GM19397 (cell line): ENCODE data around the gene MAP1LC3B.
"Not testable (repeated sequence)": the region's sequence is repeated elsewhere in the genome, so short reads cannot be mapped to it uniquely, and the experiment has no call there.

ENCODE experiments used
- ATAC-seq: cut with Tn5 transposase; IDR thresholded peaks from one replicate; pipeline ENCODE4 v1.9.1; 2021; ENCODE audit warnings: mild to moderate bottlenecking, moderate library complexity; ENCODE audit not compliant: unreplicated experiment

Gene MAP1LC3B

DNA sequence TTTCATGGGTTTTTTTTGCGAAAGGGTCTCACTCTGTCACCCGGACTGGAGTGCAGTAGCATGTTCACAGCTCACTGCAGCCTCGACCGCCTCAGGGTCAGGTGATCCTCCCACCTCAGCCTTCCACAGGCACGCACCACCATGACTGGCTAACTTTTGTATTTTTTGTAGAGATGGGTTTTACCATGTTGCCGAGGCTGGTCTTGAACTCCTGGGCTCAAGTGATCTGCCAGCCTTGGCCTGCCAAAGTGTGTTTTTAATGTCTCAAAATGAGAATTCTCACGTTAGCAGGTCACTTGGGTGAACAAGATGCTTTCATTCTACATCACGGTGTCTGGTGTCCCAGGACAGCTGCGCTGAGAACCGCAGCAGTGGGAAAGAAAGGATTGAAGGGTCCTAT is 11.7 kb upstream of the MAP1LC3B start:
- ATAC-seq: no peak

GRCh38 chr16:87380881-87381280 is 11.3 kb upstream of the MAP1LC3B start:
- no peak for ATAC-seq

DNA sequence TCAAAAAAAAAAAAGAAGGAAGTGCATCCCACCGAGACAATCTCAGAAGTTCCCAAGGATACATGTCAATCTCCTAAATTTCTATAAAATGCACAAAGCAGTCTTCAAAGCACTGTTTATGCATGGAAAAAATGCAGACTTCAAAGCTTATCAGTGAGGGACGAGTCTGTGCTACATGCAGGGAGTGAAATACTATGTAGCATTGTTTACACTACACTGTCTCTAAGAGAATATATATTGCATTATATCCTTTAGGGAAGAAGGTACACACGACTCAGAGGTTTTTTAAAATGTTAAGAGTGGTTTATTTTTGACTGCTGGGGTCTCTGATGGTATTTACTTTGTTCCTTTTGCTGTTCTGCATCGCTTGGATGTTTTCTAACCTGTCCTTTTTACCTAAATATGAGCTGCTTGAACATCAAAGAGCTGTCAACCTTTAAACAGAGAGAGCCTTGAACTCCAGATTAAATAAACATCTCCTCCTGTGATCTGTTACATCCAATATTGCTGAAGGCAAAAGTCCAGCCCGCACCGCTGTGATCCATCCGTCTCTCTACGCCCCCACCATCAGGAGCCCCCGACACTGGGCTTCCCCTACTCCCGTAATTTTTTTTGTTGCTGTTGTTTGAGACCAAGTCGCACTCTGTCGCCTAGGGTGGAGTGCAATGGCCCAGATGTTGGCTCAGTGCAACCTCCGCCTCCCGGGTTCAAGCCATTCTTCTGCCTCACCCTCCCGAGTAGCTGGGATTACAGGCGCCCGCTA is 9.9 kb upstream of the MAP1LC3B start:
- no peak for ATAC-seq

DNA sequence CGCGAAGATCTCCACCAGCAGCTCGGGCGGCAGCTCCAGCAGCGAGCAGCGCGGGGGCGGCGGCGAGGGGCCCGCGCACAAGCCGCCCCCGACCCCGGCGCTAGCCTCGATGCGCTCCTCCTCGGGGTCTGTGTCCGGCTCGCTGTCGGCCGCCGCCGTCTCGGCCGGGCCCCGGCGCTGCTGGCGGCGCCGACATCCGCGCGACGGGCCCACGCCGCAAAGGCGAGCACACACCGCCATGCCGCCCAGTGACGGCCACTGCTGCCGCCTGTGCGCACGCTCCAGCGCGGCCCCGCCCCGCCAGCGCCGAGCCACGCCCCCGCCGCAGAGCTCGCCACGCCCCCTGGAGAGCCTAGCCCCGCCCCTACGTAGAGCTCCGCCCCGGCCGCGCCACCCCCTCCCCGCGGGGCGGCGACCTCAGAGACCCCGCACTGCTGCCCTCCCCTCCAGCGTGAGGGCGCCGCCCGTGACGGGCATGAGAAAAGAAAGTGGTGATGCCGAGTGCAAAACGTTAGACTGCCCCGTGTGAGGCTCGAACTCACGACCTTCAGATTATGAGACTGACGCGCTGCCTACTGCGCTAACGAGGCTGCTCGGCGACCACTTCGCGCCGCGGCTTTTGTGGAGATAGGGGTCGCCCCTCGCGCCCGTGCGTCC is 8.5 kb upstream of the MAP1LC3B start, which contains the start of gene FBXO31:
TSS of gene FBXO31 (minus strand) at position 272 of the 657 bp plus-strand sequence. CDS start at position 240, 32 bp downstream.
- peak; percentile 56 for ATAC-seq

GRCh38 chr16:87384162-87384874 is 7.8 kb upstream of the MAP1LC3B start:
- peak; percentile 8 for ATAC-seq

GRCh38 chr16:87384875-87385167 is 7.3 kb upstream of the MAP1LC3B start:
- ATAC-seq: not testable (repeated sequence)

GRCh38 chr16:87387942-87388817 is 4.0 kb upstream of the MAP1LC3B start:
- ATAC-seq: peak; percentile 40

- ATAC-seq: no peak
Observed at GRCh38 chr16:87388818-87389134, 3.4 kb upstream of the MAP1LC3B start.

DNA sequence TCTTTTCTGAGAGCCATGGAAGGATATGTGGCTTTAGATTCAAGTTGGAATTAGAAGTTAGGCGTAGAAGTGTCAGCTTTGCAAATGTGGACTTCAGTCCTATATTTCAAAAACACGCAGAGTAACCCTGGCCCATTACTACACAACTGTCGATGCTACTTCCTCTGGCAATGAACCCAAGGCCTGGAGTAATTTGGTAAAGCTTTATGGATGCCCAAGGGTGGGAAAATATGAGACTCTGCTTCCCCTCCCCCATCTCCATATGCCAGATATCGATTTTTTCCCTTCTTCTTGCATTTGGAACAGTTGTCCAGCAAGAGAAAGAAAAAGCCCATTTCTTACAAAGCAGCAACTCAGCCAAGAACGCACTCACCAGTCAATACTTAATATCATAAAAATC is 2.9 kb upstream of the MAP1LC3B start:
- no peak for ATAC-seq

DNA sequence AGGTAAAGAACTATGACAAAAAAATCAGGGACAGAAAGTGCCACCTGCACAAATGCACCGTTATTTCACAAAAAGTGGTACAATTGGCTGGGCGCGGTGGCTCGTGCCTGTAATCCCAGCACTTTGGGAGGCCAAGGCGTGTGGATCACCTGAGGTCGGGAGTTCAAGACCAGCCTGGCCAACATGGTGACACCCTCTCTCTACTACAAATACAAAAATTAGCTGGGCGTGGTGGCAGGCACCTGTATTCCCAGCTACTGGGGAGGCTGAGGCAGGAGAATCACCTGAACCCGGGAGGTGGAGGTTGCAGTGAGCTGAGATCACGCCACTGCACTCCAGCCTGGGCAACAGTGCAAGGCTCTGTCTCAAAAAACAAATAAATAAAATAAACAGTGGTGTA is 2.2 kb upstream of the MAP1LC3B start:
- ATAC-seq: not testable (repeated sequence)

GRCh38 chr16:87390641-87391323 is 1.4 kb upstream of the MAP1LC3B start:
- ATAC-seq: no peak

- no peak for ATAC-seq
Observed at GRCh38 chr16:87391324-87391949, 699 bp upstream of the MAP1LC3B start.

- ATAC-seq: no peak
Observed at GRCh38 chr16:87392821-87393679, 914 bp downstream of the MAP1LC3B start.

DNA sequence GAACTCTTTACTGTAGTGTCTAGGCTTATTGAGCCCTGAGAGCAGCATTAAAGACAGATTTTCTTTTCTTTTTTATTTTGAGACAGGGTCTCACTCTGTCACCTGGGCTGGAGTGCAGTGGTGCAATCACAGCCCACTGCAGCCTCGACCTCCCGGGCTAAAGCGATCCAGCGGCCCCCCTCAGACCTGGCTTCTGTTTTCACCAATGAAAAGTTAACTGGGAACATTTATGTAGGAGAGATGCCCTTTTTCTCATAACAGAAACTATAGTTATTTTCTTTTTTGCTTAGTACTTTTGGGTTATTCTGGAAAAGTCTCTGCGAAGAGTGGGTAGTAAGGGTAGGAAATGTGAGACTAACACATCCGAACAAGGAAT is 1.5 kb downstream of the MAP1LC3B start:
- no peak for ATAC-seq

- no peak for ATAC-seq
Observed at GRCh38 chr16:87395181-87395842, 3.2 kb downstream of the MAP1LC3B start.

- no peak for ATAC-seq
Observed at GRCh38 chr16:87404764-87405625, 12.9 kb downstream of the MAP1LC3B start.

DNA sequence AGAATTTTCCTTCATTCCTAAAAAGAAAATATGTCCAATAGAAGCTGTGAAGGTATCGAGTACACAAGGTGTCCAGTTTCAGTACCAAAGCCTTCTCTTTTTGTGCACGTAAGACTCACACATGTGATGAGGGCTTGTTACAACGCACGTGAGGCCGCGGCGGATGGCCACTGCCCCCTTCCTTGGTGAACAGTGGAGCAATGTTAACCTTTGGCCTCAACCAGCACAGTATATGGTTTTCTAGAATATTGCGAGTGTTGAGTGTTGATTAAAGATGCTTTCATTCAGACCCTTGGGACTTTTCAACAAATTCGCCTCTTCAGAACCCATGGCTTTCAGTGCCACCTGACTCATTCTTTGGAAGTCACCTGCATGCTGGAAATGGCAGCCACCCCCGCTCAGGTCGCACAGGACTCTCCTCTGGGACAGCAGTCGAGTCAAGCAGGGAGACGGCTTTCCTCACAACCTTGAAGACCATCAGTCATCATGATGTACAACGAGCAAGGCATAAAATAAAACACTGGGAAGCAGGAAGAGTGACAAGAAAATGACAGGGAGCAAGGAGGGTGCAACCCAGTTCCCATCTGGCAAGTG is 14.5 kb downstream of the MAP1LC3B start:
- ATAC-seq: no peak
